GM12878 (cell line): ENCODE results near the gene RADX. TPM values are rescaled to one million over a fixed set of nuclear protein-coding genes. Genes with fewer than 3 reads are reported as not detected.

ENCODE experiments used
- ATAC-seq: fragments of 200-7000 bp; cut with Tn5 transposase; 3 replicates; pipeline ENCODE4 v1.9.1; 2020; ENCODE audit warnings: mild to moderate bottlenecking, moderate library complexity
- BruUV-seq: library from RNA; stranded (reverse); fragments of 400-500 nt; replicated peaks from 2 replicates; lab custom pipeline; 2021; lab: Mats Ljungman, UMichigan
- CTCF ChIA-PET: fragments of 300-600 bp; sonication (Branson Sonifier 250); formaldehyde crosslinking; extraction: SDS; loops from one replicate; lab custom pipeline; 2021; ENCODE audit warnings: inconsistent platforms; lab: Yijun Ruan, JAX
- POLR2A ChIA-PET: fragments of 350-600 bp; formaldehyde crosslinking; extraction: SDS; loops from one replicate; lab custom pipeline; 2021; ENCODE audit warnings: inconsistent platforms; lab: Charles Lee
- RAD21 ChIA-PET: fragments of 300-600 bp; sonication (Branson Sonifier 250); formaldehyde crosslinking; loops from one replicate; lab custom pipeline; 2023; ENCODE audit warnings: antibody characterized with exemption; ENCODE audit not compliant: unreplicated experiment; lab: Charles Lee
- SMC1A ChIA-PET: fragments of 300-600 bp; sonication (Branson Sonifier 250); formaldehyde crosslinking; loops from one replicate; lab custom pipeline; 2023; ENCODE audit not compliant: unreplicated experiment, uncharacterized antibody; lab: Charles Lee
- DNase-seq: peaks from one replicate; pipeline ENCODE4 v3.0.0-alpha.2; 2011; ENCODE audit warnings: low read depth, low spot score
- FAIRE-seq: peaks from 3 replicates; lab custom pipeline; 2011; peaks lifted over from hg19 to GRCh38; lab: Jason Lieb, UNC
- H2AFZ ChIP-seq: 2 replicates; pipeline ENCODE4 v1.6.0; 2011; ENCODE audit warnings: low read depth, low read length, control low read depth; ENCODE audit not compliant: control insufficient read depth
- H3K27ac ChIP-seq: 2 replicates; pipeline ENCODE4 v1.5.1; 2011; ENCODE audit warnings: control low read depth; ENCODE audit not compliant: control insufficient read depth, insufficient read depth
- H3K27me3 ChIP-seq, 2 experiments: replicated peaks in 1 of 2; 2 replicates each; pipeline versions ENCODE4 v1.6.0 to v1.6.1; 2011; ENCODE audit warnings: low read length in 1 of 2; ENCODE audit not compliant: control insufficient read depth in 2 of 2, insufficient read depth in 2 of 2
- H3K36me3 ChIP-seq, 2 experiments: 2 replicates each; pipeline ENCODE4 v1.5.1; 2011; ENCODE audit warnings: low read length in 1 of 2; ENCODE audit not compliant: control insufficient read depth in 2 of 2, insufficient read depth in 2 of 2
- H3K4me1 ChIP-seq: 2 replicates; pipeline ENCODE4 v1.6.1; 2011; ENCODE audit warnings: mild to moderate bottlenecking, low read length, moderate library complexity, mixed read lengths; ENCODE audit not compliant: control insufficient read depth, insufficient read depth
- H3K4me2 ChIP-seq: 2 replicates; pipeline ENCODE4 v1.6.0; 2011; ENCODE audit warnings: control low read depth; ENCODE audit not compliant: control insufficient read depth, insufficient read depth
- H3K4me3 ChIP-seq: fragments of 200-600 bp; sonication (generic); 2 replicates; pipeline ENCODE4 v1.5.1; 2016
- H3K79me2 ChIP-seq: 2 replicates; pipeline ENCODE4 v1.6.0; 2011; ENCODE audit warnings: low read length; ENCODE audit not compliant: control insufficient read depth, insufficient read depth
- H3K9ac ChIP-seq: 2 replicates; pipeline ENCODE4 v1.8.0; 2011; ENCODE audit warnings: low read length, control low read depth, mixed read lengths; ENCODE audit not compliant: control insufficient read depth, insufficient read depth
- H3K9me3 ChIP-seq: replicated peaks from 3 replicates; pipeline ENCODE4 v1.5.1; 2011; ENCODE audit warnings: mild to moderate bottlenecking, low read length; ENCODE audit not compliant: control insufficient read depth, insufficient read depth
- H4K20me1 ChIP-seq: 2 replicates; pipeline ENCODE4 v1.6.0; 2011; ENCODE audit not compliant: control insufficient read depth, insufficient read depth
- BMI1 ChIP-seq: fragments of 450-650 bp; IDR thresholded peaks from 2 replicates; pipeline ENCODE4 v1.6.1; 2016; ENCODE audit warnings: mild to moderate bottlenecking, moderate library complexity, borderline replicate concordance
- BRCA1 ChIP-seq: IDR thresholded peaks from 2 replicates; pipeline ENCODE4 v1.6.1; 2011; ENCODE audit warnings: low read depth, low read length, improper control_type of control experiment
- CHD1 ChIP-seq: IDR thresholded peaks from 2 replicates; pipeline ENCODE4 v1.6.1; 2012; ENCODE audit warnings: low read depth, low read length, improper control_type of control experiment
- CTCF ChIP-seq, 3 experiments: IDR thresholded peaks in 2 of 3; conservative IDR thresholded peaks in 1 of 3; 2 replicates each; pipeline ENCODE4 v1.5.1; 2011; ENCODE audit warnings: low read depth in 3 of 3, low read length in 3 of 3, mild to moderate bottlenecking in 3 of 3, control low read depth in 2 of 3, moderate library complexity in 2 of 3, inconsistent platforms in 1 of 3, mixed read lengths in 1 of 3; ENCODE audit not compliant: control insufficient read depth in 2 of 3, insufficient read depth in 1 of 3; ENCODE audit errors: extremely low read depth in 1 of 3
- E2F8 ChIP-seq: fragments of 450-650 bp; IDR thresholded peaks from 2 replicates; pipeline ENCODE4 v1.6.1; 2018; ENCODE audit warnings: mild to moderate bottlenecking, low read depth, moderate library complexity; ENCODE audit not compliant: partially characterized antibody
- EGR1 ChIP-seq, 2 experiments: IDR thresholded peaks; 1 replicate in 1 of 2; 2 replicates in 1 of 2; pipeline ENCODE4 v1.6.1; 2011 to 2012; ENCODE audit warnings: low read depth in 2 of 2, low read length in 2 of 2, borderline replicate concordance in 1 of 2, mild to moderate bottlenecking in 1 of 2, moderate library complexity in 1 of 2
- HCFC1 ChIP-seq: fragments of 150-350 bp; IDR thresholded peaks from 2 replicates; pipeline ENCODE4 v1.6.1; 2014; ENCODE audit warnings: low read length
- MEF2B ChIP-seq: fragments of 450-650 bp; IDR thresholded peaks from 2 replicates; pipeline ENCODE4 v1.6.1; 2018; ENCODE audit warnings: mild to moderate bottlenecking, moderate library complexity; ENCODE audit not compliant: partially characterized antibody, poor library complexity, severe bottlenecking
- MXI1 ChIP-seq: fragments of 150-350 bp; IDR thresholded peaks from 2 replicates; pipeline ENCODE4 v1.6.1; 2011; ENCODE audit warnings: low read depth, mild to moderate bottlenecking, inconsistent platforms, low read length, improper control_type of control experiment
- NR2C1 ChIP-seq: fragments of 450-650 bp; IDR thresholded peaks from 2 replicates; pipeline ENCODE4 v1.6.1; 2017; ENCODE audit warnings: antibody characterized with exemption, mild to moderate bottlenecking, moderate library complexity
- PML ChIP-seq: IDR thresholded peaks from 2 replicates; pipeline ENCODE4 v1.6.1; 2012; ENCODE audit warnings: low read length, inconsistent platforms
- POLR2A ChIP-seq: IDR thresholded peaks from 2 replicates; pipeline ENCODE4 v1.6.1; 2011; ENCODE audit warnings: low read depth, mild to moderate bottlenecking, low read length
- RB1 ChIP-seq: fragments of 450-650 bp; formaldehyde crosslinking; IDR thresholded peaks from 2 replicates; pipeline ENCODE4 v1.6.1; 2017; ENCODE audit warnings: mild to moderate bottlenecking, borderline replicate concordance
- TARDBP ChIP-seq: IDR thresholded peaks from 2 replicates; pipeline ENCODE4 v1.6.1; 2016; ENCODE audit warnings: borderline replicate concordance
- ZNF622 ChIP-seq: fragments of 450-650 bp; IDR thresholded peaks from 2 replicates; pipeline ENCODE4 v1.6.1; 2017; ENCODE audit warnings: mild to moderate bottlenecking, inconsistent platforms
- WGBS: methylation state at CpG from one replicate; pipeline ENCODE4 v1.1.6; 2016; ENCODE audit warnings: low lambda C conversion rate; ENCODE audit not compliant: insufficient replicate concordance, insufficient coverage; ENCODE audit errors: missing lambda C conversion rate; 5-methylcytosine and 5-hydroxymethylcytosine counted together
- in situ Hi-C: fragments of 300-500 bp; cut with MboI; formaldehyde crosslinking; loops from 9 replicates; pipeline ENCODE4 v1.14.3; 2018; ENCODE audit warnings: mixed read lengths
- intact Hi-C: fragments of 100-400 bp; cut with micrococcal nuclease; formaldehyde crosslinking; loops from one replicate; pipeline ENCODE4 v1.14.2; 2022; ENCODE audit not compliant: unreplicated experiment
- polyA plus RNA-seq, 11 experiments: library from polyadenylated mRNA; depleted of rRNA in 4 of 11; unstranded in 6 of 11; stranded (reverse) in 5 of 11; fragments of >200 nt; fragmentation: Nextera tagmentation in 4 of 11; fragmentation: Illumina TruSeq in 1 of 11; extraction: Ambion mirVana in 4 of 11; extraction: Trizol in 1 of 11; gene quantifications; 1 replicate in 1 of 11; 2 replicates in 10 of 11; pipeline versions ENCODE4 v1.2.1 to v1.2.3, GENCODE V29; 2011 to 2016; ENCODE audit warnings: inconsistent platforms in 2 of 11, missing spikeins in 2 of 11, low read depth in 1 of 11
- total RNA-seq, 4 experiments: library from RNA; depleted of rRNA in 3 of 4; stranded (reverse); fragments of >200 nt in 3 of 4; fragmentation: Illumina TruSeq in 1 of 4; extraction: Trizol in 1 of 4; gene quantifications; 2 replicates each; pipeline versions ENCODE4 v1.2.1 to v1.2.3, GENCODE V29; 2013 to 2021
- TF ChIP-seq, protein P1 (sequence below): fragments of 450-650 bp; IDR thresholded peaks from 2 replicates; pipeline ENCODE4 v1.6.1; 2017; ENCODE audit warnings: antibody characterized with exemption, mild to moderate bottlenecking, moderate library complexity
- TF ChIP-seq, protein P2 (sequence below): fragments of 450-650 bp; IDR thresholded peaks from 2 replicates; pipeline ENCODE4 v1.6.1; 2016; ENCODE audit warnings: mild to moderate bottlenecking

The RADX gene
- total and polyA plus RNA-seq, 10 of the 15 experiments (the other 5 are each of a cell fraction or from before 2014, with no cell fraction given): 4.3 to 24.2 (median 12.4) TPM

DNA sequence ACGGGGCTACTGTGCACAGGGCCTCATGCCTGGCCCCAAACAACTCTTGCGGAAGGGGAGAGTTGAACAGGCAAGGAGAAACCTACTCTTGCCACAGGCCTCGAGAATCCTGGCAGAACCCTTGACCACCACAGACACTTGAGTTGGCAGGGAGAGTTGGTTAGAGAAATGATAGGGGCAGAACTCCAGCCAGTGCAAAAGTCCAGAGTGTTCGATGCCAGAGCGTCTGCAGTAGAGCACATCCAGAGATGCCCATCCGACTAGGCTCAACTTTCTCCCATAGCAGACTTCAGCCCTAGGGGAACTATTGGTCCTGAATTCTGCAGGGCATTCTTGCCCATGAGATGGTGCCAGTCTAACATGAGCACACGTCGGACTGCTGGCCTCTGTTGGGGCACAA, 45.4 kb upstream of the RADX start:
- Histone ChIP-seq H3K27me3 (no peaks in the 10 kb centered on the region), H3K4me2 (no peak overlapping the region), H3K4me3 (no peak overlapping the region), H3K36me3 (no peaks in the 10 kb centered on the region), H2AFZ (no peak overlapping the region), H3K9ac (no peak overlapping the region), H4K20me1 (no peaks in the 10 kb centered on the region), H3K4me1 (no peaks in the 10 kb centered on the region), H3K27ac (no peak overlapping the region), H3K9me3 (no peaks in the 10 kb centered on the region), H3K79me2 (no peaks in the 10 kb centered on the region)
- intact Hi-C loops (no loop called here), in situ Hi-C loops (no loop called here)
- POLR2A ChIA-PET: no interaction called here
- RAD21 ChIA-PET: no interaction called here
- ATAC-seq: no peak
- no TSS peak for BruUV-seq
- CTCF ChIA-PET: no interaction called here
- WGBS: 52% methylated on average over 8 of the region's 8 CpGs
- FAIRE-seq: no peak
- SMC1A ChIA-PET: no interaction called here
- DNase-seq: no peak
- TF ChIP-seq BMI1 (no peak), E2F8 (no peak), PML (no peak), RB1 (no peak), EGR1 (IDR thresholded peaks at IDR 0.05; ENCODE audit: borderline replicate concordance in 1 of 2, low read depth in 2 of 2, low read length in 2 of 2) (no peak), POLR2A (no peak), HCFC1 (no peak), ZNF622 (no peak), MEF2B (no peak), MXI1 (no peak), NR2C1 (no peak), CTCF (IDR thresholded peaks at IDR 0.05 in 2 of 3, conservative IDR thresholded peaks at IDR 0.05 in 1 of 3; ENCODE audit: control insufficient read depth in 2 of 3, extremely low read depth in 1 of 3, insufficient read depth in 1 of 3, low read depth in 3 of 3, low read length in 3 of 3) (no peak), TARDBP (no peak), BRCA1 (no peak), CHD1 (no peak)
- TF ChIP-seq, protein P1, sequence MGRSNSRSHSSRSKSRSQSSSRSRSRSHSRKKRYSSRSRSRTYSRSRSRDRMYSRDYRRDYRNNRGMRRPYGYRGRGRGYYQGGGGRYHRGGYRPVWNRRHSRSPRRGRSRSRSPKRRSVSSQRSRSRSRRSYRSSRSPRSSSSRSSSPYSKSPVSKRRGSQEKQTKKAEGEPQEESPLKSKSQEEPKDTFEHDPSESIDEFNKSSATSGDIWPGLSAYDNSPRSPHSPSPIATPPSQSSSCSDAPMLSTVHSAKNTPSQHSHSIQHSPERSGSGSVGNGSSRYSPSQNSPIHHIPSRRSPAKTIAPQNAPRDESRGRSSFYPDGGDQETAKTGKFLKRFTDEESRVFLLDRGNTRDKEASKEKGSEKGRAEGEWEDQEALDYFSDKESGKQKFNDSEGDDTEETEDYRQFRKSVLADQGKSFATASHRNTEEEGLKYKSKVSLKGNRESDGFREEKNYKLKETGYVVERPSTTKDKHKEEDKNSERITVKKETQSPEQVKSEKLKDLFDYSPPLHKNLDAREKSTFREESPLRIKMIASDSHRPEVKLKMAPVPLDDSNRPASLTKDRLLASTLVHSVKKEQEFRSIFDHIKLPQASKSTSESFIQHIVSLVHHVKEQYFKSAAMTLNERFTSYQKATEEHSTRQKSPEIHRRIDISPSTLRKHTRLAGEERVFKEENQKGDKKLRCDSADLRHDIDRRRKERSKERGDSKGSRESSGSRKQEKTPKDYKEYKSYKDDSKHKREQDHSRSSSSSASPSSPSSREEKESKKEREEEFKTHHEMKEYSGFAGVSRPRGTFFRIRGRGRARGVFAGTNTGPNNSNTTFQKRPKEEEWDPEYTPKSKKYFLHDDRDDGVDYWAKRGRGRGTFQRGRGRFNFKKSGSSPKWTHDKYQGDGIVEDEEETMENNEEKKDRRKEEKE: no peak
- TF ChIP-seq, protein P2, sequence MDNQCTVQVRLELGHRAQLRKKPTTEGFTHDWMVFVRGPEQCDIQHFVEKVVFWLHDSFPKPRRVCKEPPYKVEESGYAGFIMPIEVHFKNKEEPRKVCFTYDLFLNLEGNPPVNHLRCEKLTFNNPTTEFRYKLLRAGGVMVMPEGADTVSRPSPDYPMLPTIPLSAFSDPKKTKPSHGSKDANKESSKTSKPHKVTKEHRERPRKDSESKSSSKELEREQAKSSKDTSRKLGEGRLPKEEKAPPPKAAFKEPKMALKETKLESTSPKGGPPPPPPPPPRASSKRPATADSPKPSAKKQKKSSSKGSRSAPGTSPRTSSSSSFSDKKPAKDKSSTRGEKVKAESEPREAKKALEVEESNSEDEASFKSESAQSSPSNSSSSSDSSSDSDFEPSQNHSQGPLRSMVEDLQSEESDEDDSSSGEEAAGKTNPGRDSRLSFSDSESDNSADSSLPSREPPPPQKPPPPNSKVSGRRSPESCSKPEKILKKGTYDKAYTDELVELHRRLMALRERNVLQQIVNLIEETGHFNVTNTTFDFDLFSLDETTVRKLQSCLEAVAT: no peak
